ENCODE data around the gene ATP2C2.

ATP2C2 gene

GRCh38 chr16:84406006-84406963 lies 37.9 kb downstream of the ATP2C2 start:
- DNase-seq (ENCODE audit: insufficient read length) (no peak), FAIRE-seq (no peak)
- TF ChIP-seq POLR2AphosphoS5 (IDR thresholded peaks at IDR 0.05; ENCODE audit: low read depth, low read length) = no peak
- TF ChIP-seq POLR2A (IDR thresholded peaks at IDR 0.05; ENCODE audit: low read depth, low read length) = no peak
- no peak for TF ChIP-seq TAF1 (IDR thresholded peaks at IDR 0.05; ENCODE audit: borderline replicate concordance, low read depth, low read length)

GRCh38 chr16:84407588-84408313 lies 39.4 kb downstream of the ATP2C2 start:
- TF ChIP-seq POLR2AphosphoS5 (IDR thresholded peaks at IDR 0.05; ENCODE audit: low read depth, low read length) = no peak
- no peak for TF ChIP-seq TAF1 (IDR thresholded peaks at IDR 0.05; ENCODE audit: borderline replicate concordance, low read depth, low read length)
- no peak for TF ChIP-seq POLR2A (IDR thresholded peaks at IDR 0.05; ENCODE audit: low read depth, low read length)
- FAIRE-seq = no peak

GRCh38 chr16:84408314-84408690 lies 40.0 kb downstream of the ATP2C2 start:
- no peak for TF ChIP-seq TAF1 (IDR thresholded peaks at IDR 0.05; ENCODE audit: borderline replicate concordance, low read depth, low read length)
- TF ChIP-seq POLR2A (IDR thresholded peaks at IDR 0.05; ENCODE audit: low read depth, low read length) = no peak
- no peak for TF ChIP-seq POLR2AphosphoS5 (IDR thresholded peaks at IDR 0.05; ENCODE audit: low read depth, low read length)
- DNase-seq (ENCODE audit: insufficient read length) (no peak), FAIRE-seq (no peak)

More at GRCh38 chr16:84407588-84408313, 39.4 kb downstream of the ATP2C2 start:
- no peak for DNase-seq (ENCODE audit: insufficient read length)

- FAIRE-seq = no peak
- no peak for DNase-seq (ENCODE audit: insufficient read length)
- no peak for TF ChIP-seq POLR2A (IDR thresholded peaks at IDR 0.05; ENCODE audit: low read depth, low read length)
- no peak for TF ChIP-seq POLR2AphosphoS5 (IDR thresholded peaks at IDR 0.05; ENCODE audit: low read depth, low read length)
- no peak for TF ChIP-seq TAF1 (IDR thresholded peaks at IDR 0.05; ENCODE audit: borderline replicate concordance, low read depth, low read length)
These were observed 40.5 kb downstream of the ATP2C2 start for GRCh38 chr16:84408856-84409255.

GRCh38 chr16:84410361-84411138 lies 42.2 kb downstream of the ATP2C2 start:
- TF ChIP-seq POLR2A (IDR thresholded peaks at IDR 0.05; ENCODE audit: low read depth, low read length) (no peak), POLR2AphosphoS5 (IDR thresholded peaks at IDR 0.05; ENCODE audit: low read depth, low read length) (no peak), TAF1 (IDR thresholded peaks at IDR 0.05; ENCODE audit: borderline replicate concordance, low read depth, low read length) (no peak)
- FAIRE-seq (no peak), DNase-seq (ENCODE audit: insufficient read length) (no peak)

- DNase-seq (ENCODE audit: insufficient read length) = no peak
- no peak for TF ChIP-seq TAF1 (IDR thresholded peaks at IDR 0.05; ENCODE audit: borderline replicate concordance, low read depth, low read length)
- no peak for TF ChIP-seq POLR2AphosphoS5 (IDR thresholded peaks at IDR 0.05; ENCODE audit: low read depth, low read length)
- no peak for TF ChIP-seq POLR2A (IDR thresholded peaks at IDR 0.05; ENCODE audit: low read depth, low read length)
- FAIRE-seq = no peak
These were observed 43.4 kb downstream of the ATP2C2 start for GRCh38 chr16:84411768-84412167.

- DNase-seq (ENCODE audit: insufficient read length) (no peak), FAIRE-seq (no peak)
- no peak for TF ChIP-seq POLR2A (IDR thresholded peaks at IDR 0.05; ENCODE audit: low read depth, low read length)
These were observed 43.9 kb downstream of the ATP2C2 start for GRCh38 chr16:84412262-84412661.

GRCh38 chr16:84413244-84414004 lies 45.1 kb downstream of the ATP2C2 start:
- TF ChIP-seq POLR2A (IDR thresholded peaks at IDR 0.05; ENCODE audit: low read depth, low read length) = no peak
- TF ChIP-seq TAF1 (IDR thresholded peaks at IDR 0.05; ENCODE audit: borderline replicate concordance, low read depth, low read length) = no peak
- no peak for TF ChIP-seq POLR2AphosphoS5 (IDR thresholded peaks at IDR 0.05; ENCODE audit: low read depth, low read length)
- FAIRE-seq = no peak
- no peak for DNase-seq (ENCODE audit: insufficient read length)

- TF ChIP-seq TAF1 (IDR thresholded peaks at IDR 0.05; ENCODE audit: borderline replicate concordance, low read depth, low read length) (no peak), POLR2AphosphoS5 (IDR thresholded peaks at IDR 0.05; ENCODE audit: low read depth, low read length) (no peak), POLR2A (IDR thresholded peaks at IDR 0.05; ENCODE audit: low read depth, low read length) (no peak)
- FAIRE-seq = no peak
- DNase-seq (ENCODE audit: insufficient read length) = no peak
These were observed 46.5 kb downstream of the ATP2C2 start for GRCh38 chr16:84414789-84415326.

Measured in GM12892 (cell line).